ENCODE data around the gene OXTR.
A peak's percentile ranks its signal among the peaks of the same experiment; 100 is the strongest.

Gene OXTR

DNA sequence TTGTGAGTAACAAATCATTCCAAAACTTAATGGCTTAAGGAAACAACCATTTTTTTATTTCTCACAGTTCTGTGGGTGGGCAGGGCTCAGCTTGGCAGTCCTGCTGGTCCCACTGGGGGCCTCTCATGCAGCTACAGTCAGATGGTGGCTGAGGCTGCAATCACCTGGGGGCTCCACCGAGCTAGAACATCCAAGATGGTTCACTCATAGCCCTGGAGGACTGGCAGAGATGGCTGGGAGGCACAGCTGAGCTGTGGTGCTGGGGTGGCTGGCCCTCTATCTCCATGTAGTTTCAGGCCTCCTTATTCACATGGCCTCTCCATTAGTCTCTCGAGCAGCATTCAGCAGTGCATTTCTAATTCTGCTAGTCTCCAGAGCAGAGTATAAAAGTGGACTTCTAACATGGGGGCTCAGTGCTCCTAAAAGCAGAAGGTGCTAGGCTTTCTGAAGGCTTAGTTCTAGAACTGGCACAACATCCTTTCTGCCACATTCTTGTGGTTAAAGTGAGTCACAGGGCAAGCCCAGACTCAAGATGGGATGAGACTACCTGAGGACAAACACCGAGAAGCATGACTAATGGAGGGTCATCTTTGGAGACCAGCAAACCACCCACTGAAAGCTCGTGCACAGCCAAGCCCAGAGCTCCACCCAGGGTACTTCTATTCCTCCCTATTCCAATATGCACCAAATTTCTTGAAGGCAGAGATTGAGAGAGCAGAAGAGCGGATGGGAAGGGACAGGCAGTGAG is 29.5 kb downstream of the OXTR start:
- no peak for DNase-seq

DNA sequence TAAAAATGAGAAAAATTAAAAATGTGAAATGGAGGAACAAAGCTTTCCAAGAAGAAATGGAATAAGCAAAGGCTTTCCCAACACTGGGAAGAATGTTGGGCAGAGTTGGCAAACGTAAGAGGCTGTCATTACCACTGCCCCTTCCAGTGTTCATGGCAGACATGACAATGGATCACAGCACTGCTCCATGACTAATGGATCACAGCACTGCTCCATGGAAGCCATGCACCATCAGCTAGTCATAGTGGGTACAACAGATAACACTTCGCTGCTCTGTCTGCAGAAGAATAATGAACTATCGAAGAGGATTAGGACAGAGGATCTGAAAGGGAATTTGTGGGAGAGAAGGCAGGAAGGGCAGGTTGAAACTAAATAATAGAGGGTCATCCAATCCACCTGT is 30.8 kb downstream of the OXTR start:
- no peak for DNase-seq

- no peak for DNase-seq
These were observed 31.6 kb downstream of the OXTR start for GRCh38 chr3:8737823-8738222.

GRCh38 chr3:8737301-8737700 is 32.1 kb downstream of the OXTR start:
- DNase-seq = no peak

DNA sequence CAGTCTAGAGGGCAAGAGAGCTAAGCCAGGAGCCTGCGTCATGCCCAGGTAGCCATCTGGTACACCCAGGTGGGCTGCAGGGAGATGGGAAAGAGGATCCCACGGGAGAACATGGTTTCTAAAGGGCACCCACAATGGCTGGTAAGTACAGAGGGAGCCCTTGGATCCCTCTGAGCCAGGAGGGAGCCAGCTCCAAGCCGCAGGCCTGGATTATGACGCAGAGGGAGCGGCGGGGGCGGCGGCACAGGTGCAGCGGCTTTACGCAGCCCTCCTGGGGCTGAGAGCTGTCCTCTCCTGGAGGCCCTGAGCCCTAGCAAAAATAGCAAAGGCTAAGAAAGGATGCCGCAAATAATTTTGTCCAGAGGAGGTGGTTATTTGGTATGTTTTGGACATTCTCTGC is 33.0 kb downstream of the OXTR start:
- no peak for DNase-seq

DNA sequence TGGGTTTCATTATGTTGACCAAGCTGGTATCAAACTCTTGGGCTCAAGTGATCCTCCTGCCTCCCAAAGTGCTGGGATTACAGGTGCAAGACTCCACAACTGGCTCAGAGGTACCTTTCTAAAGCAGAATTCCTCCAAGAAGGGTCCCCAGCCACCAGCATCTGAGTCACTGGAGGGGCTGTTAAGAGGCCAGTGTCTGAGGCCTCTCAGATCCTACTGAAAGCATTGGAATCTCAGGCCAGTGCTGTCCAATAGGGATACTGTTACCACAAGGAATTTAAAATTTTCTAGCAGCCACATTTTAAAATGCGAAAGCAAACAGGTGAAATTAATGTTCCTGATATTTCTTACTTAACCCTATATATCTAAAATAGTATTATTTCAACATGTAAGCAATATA is 34.5 kb downstream of the OXTR start:
- no peak for DNase-seq

DNA sequence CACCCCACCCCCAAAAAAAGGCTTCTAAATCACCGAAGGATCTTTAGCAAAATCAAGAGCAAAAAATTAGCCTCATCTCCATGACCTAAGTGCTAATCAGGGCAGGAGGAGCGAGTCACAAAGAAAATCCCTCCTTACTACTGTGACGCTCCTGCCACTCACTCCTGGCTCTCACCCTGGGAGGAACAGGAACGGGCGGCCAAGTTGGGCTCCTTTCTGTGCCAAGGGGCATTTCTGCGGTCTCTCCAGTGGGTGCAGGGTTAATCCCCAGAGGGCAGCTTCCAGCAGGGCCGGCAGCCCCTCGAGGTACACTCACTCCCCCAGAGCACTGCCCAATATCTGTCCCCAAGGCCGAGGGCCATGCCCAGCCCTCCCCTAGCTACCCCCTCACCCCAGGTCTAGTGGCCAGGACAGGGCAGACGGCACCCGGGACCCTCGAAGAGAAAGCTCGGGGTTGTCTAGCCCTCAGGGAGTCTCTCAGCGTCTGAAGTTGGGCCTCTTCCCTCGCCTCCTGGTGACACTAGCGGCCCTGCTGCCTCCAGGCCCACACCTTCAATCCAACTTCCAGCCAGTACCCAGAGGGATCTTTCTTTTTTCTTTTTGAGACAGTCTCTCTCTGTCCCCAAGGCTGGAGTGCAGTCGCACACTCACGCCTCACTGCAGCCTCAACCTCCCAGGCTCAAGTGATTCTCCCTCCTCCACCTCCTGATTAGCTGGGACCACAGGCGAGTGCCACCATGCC is 35.1 kb downstream of the OXTR start:
- no peak for DNase-seq

DNA sequence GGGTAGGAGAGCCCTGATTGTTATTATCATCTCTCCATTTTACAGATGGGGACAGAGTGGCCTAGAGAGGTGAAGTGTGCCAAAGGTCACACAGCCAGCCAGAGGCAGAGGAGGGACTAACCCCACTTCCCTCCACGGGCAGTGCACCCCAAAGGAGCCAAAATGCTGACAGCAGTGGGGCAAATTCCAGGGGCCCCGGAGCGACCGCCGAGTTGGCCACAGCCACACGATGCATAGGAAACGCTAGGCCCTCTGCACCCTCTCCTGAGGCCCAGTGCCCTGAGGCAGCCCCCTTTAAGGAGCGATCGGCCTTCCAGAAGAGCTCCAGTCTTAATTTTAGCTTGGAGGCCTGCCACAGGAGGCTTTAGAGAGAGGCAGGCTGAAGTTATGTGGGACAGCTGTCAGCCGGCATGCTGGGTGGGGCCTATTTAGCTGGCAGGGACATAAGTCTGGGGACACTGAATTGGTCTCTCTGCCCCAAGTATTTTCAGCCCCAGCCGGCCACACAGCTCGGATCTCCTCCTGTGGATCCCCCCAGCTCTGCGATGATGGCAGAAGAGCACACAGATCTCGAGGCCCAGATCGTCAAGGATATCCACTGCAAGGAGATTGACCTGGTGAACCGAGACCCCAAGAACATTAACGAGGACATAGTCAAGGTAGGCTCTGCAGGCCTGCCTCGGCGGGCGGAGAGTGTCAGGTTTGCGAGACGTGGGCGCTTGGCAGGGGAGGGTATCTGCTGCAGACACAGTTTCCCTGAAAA is 35.9 kb downstream of the OXTR start, which contains the start of gene CAV3:
Gene CAV3, plus strand, starts transcription at position 471 of the 763 bp plus-strand sequence. Its CDS starts 75 bp downstream, at position 546.
- no peak for DNase-seq

DNA sequence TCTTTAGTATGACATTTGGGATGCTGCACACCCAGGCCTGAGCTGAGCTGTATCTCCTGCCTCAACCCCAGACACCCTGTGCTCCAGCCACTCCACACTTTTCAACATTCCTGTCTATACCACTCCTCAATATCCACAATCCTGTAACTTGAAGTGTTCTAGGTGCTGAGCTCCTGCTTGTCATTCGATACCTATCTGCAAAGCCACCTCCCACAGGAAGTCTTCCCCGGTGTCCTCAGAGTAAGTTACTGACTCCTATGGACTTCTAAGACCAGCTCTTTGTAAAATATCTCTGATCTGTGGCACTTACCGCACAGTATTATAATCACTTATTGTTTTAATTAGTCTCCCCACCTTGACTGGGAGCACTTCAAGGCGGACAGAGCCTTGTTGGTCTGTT is 37.0 kb downstream of the OXTR start:
- DNase-seq = no peak

GRCh38 chr3:8730656-8731055 is 38.8 kb downstream of the OXTR start:
- DNase-seq = no peak

DNA sequence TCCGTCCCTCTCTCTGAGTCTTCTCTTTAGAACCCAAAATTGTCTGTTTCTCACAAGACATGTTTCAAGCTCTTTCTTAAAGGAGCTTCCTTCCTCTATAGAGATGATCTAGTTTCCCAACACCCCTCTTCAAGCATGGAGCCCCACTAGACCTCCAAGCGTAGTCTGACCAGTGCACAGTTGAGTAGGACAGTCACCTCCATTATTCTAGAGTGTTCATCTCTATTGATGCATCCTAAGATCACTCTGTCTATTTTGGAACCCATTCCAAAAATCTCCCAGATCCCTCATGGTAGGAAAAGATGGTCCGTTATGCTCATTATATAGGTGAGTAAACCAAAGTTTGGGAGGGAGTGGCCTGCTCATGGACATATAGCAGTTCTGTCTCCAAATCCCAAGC is 39.9 kb downstream of the OXTR start:
- no peak for DNase-seq

DNA sequence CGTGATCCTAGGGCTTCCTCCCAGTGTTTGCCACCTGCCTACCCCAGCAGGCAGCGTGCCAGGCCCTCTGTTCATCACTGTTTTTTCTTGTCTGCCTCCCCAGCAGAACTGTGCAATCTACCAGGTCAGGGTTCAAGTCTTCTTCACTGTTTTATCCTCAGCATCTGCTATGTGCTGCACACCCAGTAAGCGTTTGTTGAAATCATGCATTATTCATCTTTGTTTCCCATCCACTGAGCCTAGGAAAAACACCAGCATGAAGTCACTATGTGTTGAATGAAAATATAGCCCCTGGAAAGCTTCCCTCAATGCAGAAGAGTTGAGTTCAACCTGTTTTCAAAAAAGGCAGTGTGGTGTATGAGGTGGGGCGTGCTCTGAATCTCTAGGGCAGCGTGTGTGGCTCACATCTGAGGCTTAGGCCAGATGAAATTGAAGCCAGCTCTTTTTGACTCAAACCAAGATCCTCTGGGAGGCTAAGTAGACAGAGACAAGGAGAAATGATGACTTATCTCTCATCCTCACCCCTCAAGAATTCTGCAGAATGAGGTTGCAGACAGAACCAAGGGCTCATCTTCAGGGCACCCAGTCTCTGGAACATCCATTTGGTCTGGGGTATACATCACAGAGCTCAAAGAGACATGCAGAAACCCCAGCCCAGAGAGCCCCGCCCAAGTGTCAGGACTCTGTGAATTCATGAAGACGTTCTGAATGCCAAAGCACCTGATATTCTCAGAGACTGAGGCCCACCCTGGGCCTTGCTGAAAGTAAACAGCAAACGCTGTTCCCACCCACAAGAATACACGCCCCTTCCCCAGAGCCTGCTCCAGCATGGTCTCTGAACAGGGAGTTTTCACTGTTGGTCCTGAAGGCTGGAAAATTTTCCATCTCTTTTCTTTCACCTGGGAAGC is 41.6 kb downstream of the OXTR start:
- DNase-seq = peak; percentile 14

- no peak for DNase-seq
These were observed 45.2 kb downstream of the OXTR start for GRCh38 chr3:8724108-8724752.

GRCh38 chr3:8723612-8724011 is 45.8 kb downstream of the OXTR start:
- DNase-seq = no peak

DNA sequence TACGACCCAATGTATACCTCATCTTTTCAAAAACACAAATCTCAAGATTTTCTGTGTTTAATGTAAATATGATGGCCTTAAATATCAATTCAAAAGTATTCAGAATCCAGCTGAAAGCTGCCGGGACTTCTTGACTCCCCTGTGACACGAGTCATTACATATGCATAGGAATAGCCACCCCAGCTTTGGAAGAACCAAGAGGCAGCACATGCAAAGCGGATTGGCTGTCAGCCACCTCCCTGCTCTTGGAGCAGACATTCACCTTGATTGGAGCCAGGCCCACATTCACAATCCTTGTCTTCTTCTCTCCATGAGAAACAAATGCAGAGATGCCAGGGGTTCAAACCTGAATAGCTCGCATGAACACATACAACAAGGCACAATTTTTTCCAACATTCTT is 46.6 kb downstream of the OXTR start:
- DNase-seq = no peak

DNA sequence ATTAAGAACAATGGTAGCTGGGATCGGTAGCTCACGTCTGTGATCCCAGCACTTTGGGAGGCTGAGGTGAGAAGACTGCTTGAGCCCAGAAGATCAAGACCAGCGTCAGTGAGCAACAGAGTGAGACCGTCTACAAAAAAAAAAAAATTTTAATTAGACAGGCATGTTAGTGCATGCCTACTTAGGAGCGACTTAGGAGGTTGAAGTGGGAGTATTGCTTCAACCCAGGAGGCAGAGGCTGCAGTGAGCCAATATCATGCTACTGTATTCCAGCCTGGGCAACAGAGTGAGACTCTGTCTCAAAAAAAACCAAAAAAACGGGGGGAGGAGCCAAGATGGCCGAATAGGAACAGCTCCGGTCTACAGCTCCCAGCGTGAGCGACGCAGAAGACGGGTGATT is 53.7 kb downstream of the OXTR start:
- peak; percentile 6 for DNase-seq

DNA sequence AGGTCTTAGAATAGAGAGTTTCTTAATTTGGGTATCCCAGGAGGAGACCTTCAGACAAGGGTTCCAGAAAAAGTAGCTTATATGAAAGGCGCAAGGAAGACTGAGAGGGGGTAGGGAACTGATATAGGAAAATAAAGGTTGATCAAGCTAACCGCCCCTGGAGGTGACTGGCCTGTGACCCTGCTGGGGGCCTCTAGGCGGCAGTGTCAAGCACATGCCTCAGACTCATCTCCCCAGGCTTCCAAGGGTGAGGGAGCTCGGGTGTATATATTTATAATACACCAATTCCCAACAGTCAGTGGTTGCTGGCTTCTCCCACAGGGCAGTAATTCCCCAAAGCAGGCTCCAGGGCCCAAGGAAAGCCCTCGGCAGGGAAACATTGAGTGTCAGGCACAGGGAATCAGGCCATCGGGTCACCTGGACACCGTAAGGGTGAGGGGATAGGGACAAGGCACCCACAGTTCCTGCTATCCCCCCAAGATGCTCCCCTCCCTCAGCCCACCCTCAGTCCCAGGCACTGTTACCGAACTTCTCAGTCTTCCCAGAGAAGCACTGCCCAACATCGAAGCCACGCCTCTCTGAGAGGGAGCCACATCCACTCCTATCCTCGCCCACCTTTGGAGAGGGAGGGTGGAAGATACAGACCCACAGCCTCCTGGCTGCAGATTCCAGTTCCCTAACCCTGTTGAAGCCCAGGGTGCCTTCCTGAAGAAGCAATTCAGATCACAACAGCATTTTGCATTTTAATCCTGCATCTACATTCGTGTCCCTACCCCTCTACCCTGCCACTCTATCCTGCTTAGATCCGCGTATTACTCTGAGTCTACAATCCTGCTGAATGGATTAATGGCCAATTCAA is 55.3 kb downstream of the OXTR start:
- DNase-seq = no peak

DNA sequence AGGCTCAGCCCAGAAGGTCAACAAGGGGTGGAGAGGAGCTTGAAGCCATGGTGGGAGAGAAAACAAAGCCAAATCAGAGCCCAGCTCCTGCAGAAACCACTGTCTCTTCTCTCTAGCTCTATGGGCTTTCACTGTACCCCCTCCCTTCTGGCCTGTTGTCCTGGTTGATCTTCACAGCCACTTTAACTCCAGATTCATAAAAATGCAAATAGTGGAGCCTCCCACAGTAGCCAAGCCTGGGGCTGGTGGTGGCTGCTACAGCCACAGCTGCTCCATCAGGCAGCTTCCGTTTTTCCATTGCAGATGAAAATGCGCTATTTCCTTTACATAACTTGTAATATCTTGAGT is 56.5 kb downstream of the OXTR start:
- DNase-seq = no peak

DNA sequence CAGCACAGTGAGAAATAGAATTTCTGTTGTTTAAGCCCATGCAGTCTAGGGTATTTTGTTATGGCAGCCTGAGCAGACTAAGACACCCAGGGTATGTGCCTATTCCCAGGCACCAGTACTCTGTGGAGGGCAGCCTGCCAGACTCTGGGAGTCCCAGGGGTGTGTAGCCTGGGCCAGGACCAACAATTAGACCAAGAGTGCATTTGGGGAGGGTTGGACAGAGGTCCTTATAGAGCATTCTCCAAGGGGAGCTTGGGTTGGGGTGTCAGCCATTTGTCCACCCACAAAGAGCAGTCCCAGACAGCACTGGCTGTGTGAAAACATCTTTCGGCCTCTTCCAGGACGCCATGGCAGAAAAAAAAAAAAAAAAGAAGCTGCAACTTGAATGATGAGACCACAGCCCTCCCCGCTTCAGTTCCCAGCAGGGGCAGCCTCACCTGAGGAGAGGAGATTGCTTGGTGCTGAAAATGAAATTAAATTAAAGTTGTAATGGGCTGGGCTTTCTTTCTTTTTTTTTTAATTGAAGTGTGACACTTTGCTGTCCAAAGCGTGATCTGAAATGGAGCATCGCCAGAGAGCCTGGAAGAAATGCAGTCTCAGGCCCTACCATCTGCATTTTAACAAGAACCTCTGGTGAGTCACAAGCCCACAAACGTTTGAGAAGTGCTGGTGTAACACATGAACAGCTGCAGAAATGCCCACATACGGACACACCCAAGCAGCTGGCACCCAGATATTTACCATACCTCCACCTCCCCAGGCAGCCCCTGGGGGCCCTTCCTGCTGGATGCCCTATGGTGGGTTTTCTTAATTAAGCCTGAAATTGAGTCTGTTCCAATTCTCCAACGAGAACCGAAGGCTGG is 57.1 kb downstream of the OXTR start:
- peak; percentile 37 for DNase-seq
